Amygdala (tissue), 56 donors: ENCODE results near the gene BMPER.

Experiments
- DNase-seq, 56 donors: peaks; one replicate each; lab custom pipeline; 2025; lab: John Stamatoyannopoulos, UW

BMPER gene

DNA sequence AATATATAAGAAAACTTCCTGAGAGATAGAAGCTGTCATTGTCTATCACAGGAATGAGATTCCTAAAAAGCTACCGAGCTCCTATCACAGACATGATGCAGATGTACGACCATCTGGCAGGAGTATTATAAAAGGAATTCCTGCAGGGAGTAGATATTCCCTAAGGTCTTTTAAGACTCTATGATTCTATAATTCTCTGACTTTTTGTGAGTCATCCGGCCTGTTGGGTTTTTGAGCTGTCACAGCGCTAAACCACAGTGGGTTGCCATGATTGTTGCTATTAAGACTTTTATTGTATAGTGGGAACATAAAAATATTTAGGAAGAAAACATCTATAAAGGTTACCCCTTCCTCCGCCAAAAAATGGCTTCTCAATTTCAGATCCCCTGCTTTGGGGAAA lies 223.4 kb downstream of the BMPER start:
- DNase-seq: no peak

DNA sequence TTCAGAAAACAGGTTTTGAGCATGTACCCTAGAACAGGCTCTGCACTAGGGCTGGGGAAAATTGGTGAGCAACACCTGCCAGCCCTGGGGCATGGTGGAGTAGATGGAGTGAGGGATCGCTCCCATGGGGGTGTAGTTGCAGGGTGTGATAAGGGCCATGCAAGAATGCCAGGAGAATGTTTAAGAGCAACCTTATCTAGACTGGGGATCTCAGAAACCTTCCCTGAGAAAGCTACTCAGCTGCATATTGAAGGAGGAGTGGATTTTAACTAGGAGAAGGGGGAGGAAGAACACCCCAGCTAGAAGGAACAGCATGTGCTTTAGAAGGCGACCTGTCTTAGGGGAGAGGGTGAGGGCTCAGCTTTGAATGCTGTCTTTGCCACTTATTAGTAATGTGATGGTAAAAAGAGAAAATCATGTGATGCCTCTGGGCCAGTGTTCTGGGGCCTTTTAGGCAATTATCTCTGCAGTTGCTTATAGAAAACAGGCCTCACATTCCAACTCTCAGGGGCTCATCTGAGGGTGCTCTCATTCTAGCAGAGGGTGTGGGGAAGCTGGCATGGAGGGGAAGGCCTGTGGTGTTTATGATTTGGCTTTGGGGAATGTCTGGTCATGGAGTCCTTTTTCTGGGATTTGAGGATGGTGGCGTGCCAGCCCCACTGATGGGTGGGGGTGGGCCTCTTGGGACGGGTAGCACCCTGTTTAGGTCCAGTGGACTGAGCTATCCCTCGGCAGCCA lies 225.4 kb downstream of the BMPER start:
- DNase-seq: no peak

DNA sequence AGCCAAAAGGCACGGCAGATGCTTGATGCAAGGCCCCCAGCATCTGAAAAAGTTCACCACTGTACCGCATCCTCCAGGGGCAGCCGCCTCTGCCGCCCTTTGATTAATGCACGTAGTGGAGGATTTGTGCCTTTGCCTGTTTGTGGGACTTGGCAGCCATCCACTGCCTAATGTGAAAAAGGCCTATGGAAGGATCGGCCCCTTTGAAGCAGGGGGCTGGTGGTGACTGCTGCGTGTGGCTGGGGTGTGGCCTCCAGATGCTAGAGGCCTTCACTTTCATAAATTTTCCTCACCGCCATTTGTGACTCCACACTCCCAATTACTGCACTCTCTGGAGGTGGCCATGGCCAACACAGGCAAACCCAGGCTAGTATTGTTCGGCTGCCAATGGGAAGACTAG lies 226.0 kb downstream of the BMPER start:
- no peak for DNase-seq

DNA sequence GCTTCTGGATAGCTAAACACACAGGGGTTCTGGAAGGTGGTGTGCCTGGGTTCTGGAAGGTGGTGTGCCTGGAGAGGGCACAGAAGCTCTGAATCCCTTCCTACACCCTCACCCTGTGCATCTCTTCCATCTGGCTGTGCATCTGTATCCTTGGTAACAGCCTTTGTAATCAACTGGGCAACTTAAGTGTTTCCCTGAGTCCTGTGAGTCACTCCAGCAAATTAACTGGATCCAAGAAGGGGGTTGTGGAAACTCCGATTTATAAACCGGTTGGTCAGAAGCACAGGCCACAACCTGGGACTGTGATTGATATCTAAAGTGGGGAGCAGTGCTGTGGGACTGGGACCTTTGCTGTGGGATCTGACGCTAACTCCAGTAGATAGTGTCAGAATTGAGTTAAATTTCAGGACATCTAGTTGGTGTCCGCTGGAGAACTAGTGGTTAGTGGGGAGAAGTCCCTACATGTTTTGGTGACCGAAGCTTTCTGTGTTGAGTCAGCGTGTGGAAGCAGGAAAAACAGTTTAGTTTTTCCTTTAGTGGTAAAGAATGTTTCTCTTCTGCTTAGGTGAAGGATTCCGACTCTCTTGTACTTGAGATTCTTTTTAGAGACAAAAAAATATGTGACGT lies 228.1 kb downstream of the BMPER start:
- no peak for DNase-seq

DNA sequence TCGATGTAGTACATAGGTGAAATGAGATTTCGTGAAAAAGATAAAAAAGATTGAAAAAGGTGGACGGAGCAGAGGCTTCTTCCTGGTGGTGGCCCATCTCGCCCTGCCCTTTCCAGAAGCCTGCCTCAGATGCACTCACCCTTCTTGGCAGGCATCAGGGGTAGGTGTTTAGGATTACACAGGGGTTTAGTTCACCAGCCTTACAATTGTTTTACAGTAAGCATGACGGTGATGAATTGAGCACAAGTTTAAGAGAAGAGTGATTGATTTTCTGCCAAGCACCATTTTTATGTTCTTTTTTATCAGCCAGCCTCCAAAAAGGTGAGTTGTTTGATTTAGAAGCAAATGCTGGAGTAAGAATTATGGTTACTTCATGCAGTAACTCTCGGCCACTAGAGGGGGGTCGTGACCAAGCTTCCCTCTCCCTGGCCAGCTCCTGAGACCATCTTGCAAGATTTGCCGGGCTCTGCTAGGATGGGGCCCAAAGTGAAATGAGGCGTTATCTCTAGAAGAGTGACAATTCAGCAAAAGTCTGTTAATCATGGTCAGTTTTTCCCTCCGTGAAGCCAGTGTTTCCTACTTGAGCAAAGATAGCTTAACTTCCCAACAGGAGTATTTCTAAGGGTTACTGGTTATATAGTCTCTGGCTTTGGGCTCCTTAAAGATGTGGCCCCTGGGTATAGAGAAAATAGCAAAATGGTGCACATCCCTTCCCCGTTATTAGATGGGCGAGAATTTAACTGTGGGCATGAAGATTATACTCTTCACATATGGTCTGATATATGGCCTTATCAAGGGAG lies 228.8 kb downstream of the BMPER start:
- DNase-seq: peak in 30 of 56 donors; percentile 3 to 62 (median 16)

DNA sequence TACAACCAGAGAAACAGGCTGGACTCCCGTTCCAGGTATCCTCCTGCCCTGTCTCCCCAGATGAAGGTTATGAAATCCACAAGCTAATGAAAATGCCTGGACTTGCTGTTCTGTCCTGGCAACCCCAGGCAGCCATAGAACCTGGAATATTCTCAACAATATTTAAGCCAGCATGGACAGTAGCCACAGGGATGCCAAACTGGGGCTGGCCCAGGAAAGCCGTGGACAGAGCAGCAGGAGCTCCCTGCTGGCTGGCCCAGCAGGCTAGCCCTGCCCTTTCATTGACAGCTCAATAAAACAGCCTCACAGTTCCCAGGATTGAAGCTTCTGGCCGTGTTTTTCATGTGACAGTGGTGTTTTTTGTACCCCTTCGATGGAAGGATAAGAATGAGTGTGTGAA lies 230.6 kb downstream of the BMPER start:
- DNase-seq: no peak

DNA sequence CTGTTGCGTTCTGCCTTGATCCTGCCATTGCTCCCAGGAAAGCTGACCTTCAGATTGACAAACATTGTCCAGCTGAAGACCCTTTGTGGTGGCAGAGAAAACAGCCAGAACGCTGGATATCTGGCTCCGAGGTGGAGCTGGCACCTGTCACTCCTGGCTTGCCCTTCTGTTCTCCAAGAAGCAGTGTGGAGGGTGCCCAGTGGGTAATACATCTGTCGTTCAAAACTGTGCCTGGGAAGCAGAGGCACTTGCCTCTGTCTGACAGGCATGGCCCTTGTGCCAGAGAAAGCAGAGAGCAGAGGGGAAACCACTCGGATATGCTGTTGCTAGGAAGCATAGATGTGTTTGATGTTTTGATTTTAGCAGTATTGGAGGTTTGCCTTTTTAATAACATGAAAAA lies 231.4 kb downstream of the BMPER start:
- no peak for DNase-seq

DNA sequence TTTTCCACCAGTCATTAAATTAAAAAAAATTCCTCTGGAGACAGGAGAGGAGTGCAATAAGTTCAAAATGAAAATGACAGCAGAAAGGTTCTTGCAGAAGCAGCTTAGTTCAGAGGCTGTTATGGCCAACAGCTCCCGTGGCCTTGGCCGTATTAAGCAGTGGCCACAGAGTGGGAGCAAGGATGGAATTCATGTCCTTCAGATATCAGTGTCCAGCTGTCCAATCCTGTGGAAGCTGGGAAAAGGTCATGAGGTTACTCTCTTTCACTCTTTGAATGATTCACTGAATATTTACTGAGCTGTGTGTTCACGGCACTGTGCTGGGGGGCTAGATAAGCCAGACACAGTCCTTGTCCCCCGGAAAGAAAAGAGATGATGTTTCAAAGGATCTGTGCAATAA lies 231.8 kb downstream of the BMPER start:
- DNase-seq: no peak

DNA sequence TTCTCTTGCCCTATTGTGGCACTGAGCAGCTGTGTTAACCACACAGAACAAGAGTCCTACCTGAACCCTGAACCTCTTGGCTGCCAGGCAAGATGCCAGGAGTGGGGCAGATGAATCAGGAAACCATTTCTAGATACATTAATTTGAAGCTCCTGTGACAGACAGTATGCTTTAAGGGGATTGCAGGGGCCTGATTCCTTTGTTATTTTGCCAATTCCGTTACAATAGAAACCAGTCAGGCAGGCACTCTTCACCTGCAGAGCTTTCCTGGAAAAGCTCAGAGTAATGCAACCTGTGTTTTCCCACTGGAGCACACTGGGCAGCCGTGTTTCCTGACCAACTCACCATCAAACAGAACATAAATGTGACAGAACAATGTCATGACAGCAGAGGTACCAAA lies 233.1 kb downstream of the BMPER start:
- DNase-seq: no peak

DNA sequence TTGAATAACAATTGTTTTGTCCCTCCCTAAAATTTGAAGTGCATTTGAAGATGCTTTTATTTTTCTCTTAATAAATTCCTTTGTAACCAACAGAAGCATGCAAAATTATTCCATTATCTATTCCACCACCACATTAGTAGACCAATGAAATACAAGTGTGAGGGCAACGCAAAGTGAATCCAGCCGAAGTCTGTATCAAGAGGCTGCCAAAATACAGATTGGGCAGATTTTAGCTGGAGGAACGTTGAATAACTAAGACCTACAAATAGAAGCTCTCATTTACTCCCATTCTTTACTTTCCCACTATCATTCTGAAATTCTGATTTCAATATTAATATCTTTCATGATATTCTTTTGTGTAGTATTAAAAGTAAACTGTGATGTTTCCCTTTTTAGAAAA lies 233.7 kb downstream of the BMPER start:
- DNase-seq: no peak

DNA sequence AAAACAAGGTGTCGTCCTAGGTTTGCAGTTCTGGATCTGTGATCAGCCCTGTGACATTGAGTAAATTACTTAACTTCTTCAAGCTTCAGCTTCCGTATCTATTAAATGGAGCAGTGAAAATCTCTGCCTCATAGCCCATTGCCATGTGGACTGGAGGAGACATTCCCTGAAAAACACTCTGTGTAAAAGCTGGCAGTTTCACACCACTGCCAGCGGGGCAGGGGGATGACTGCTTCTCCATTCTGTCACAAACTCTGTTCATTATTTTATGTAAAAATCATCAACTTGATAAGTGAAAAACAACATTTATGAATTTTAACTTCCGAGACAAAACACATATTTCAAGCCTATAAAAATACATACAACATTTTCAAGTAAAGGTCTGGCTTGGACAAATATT lies 234.7 kb downstream of the BMPER start:
- no peak for DNase-seq

DNA sequence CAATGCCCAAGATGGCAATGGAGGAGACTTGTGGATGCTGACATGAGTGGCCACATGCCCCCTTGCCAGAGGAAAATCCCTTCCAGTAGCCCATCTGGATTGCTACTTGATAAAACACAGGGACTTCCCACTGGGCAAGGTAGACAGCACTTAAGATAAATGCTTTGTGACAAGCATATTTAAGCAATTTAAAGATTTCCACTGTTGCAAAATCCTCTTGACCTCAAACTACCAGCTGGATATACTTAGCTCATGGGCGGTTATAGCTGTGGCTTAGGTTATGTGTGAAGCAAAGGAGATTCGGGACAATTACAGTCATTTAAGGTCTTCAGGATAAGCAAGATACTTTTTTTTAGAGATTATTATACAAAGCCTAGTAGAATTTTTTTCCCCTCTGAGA lies 238.1 kb downstream of the BMPER start:
- no peak for DNase-seq

DNA sequence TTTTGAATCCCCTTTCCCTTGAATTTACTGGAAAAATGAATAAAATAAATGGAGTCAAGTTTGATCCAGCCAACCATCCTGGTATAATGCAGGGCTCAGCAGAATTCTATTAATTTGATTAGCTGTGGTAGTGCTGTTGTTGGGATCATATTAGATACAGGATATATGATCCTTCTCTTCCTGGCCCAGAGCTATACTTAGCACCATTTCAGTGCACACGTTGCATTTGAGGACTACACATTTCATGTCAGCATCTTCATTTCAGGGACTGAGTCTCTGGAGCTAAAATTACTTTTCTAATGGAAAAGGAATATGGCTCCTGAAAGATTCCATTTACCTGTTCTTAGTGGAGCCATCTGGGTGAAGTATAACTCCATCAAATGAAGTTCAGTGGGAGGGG lies 240.3 kb downstream of the BMPER start:
- no peak for DNase-seq

DNA sequence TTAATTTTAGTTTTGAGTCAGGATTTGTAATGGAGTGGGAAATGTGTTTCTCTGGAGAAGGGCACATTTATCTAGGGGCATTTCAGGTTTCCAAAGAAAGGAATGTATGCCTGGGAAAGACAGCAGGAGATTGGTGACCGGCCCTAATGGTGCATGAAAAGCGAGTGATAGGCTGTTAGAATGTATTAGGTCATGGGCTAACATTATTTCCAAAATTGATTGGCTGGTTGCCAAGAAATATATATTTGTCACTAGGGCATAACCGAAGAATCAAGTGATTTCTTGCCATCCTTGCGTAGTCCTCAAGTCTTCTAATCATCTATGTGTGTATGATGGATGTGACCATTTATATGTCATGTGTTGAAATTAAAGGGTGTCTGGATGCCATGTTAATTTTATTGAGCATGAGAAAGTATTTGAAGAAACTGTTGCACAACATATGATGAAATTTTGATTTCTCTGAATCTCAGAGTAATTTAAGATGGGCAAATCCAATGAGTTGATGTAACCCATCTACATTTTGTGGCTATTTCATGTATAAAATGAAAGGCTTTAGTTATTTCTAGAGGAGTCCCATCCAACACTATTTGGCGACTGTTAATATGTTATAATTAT lies 248.4 kb downstream of the BMPER start:
- DNase-seq: no peak

DNA sequence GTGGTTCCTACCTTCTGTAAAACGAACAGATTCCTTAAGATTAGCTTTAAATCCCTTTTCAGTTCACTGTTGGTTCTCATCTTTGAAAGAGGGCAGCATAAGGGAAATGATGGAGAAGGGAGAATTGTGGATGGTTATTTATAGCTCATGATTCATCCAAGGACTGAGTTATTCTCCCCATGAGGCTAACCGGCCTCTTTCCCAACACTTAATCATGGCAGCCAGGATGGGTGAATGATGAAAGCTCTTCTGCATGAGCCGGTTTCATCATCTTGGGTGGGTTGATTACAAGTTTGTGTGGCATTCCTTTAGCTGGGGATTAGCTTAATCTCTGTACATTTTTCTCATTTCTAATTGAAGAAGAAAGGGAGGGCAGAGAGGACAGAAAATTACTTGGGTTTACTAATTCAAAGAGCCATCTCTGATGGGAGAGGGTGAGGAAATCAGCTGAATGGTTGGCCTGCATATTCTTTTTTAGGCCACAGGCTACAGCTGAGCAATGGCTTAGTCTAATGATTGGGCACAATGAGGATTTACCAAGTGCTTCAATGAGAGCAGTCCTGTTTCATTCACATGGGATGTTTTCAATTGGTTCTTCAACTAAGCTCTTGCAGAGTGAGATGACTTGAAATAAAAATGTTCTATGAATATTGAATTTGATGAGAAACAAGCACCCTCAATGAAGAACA lies 250.0 kb downstream of the BMPER start:
- no peak for DNase-seq

DNA sequence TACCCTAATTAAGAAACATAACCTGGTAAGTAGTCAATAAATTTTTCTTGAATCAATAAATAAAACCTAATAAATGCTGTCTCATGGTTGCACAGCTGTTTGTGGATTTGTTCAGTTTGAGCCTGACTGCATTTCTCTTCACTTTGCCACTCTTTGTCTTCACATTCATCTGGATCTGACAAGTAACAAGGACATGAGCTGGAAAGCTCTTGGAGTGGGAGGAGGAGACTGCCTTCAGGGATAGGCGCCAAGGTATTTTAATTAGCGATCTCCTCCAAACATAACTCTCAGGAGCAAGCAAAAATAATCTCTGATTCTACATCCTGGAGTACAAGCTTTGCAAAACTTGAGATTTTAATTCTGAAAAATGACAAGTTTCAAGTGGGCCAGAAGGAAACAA lies 251.0 kb downstream of the BMPER start:
- peak in 3 of 56 donors; percentile 7 to 18 (median 8) for DNase-seq

DNA sequence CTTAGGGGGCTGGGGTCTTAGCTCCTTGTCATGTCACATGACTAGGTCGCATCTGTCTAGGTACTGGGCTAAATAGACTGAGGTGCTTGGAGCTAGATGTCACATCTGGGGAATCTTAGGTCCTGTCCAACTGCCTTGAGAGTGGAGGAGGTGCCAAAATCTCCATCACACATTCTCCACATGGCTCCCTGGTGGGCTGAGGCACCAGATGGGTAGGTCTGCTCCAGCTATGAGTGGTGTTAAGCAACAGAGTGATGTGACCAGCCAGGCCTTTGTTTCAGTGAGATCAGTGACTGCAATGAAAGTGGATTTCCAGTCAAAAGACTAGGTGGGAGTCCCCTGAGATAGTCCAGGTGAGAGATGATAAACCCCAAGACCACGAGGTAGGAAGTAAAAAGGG lies 251.8 kb downstream of the BMPER start:
- no peak for DNase-seq

DNA sequence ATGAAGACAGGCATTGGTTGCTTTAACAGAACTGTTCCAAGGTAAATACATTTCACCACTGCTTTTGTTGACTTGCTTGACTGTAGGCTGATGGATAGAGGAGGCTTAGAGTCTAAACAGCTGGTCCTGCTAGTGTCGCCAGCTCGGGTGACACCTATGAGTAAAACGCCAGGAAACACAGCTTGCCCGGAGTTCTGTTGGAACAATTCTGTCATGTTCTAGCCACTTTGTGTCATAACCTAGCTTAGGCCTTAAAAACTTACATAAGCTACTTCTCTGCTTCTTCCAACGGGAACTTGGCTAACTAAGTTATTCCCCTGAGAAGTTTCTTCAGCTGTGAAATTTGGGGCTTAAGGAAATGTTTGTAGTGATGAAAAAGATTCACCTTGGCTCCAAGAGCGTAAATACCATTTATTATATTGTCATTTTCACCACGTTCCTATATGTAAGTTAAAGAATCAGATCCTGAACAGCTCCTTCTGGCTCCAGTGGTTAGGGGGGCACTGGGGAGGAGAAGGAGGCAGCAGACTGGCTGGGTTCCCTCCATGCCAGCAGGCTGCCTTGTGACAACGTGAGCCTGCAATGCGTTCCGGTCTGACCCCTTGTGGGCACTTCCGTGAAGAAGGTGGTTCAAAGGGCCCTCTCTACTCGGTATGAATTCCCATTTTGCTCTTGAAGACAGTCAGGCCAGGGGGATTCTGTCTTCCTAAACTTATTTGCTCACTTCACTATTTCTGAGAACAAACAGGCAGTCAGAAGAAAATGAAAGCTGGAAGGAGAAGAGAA lies 253.2 kb downstream of the BMPER start:
- DNase-seq: no peak

DNA sequence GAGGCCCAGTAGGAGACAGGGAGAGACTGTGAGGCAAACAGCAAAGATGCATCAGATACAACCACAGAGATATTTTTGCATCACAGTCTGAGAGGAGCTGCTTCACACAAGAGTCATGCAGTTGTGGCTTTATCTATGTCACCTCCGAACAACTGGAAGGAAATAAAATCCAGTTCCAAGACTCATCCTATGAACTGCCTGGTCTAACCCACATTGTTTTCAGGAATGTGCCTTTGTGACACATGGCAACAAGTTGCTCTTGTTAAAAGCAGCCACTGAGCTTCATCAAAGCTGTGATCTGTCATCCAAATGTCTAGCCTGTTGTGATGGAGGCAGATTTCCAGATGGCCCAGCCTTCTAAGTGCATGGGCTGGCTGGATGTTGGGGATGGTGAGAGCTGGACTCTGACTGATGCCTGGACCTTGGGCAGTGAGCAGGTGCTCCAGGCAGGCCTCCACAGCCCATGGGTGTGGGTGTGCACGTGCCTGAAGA lies 255.0 kb downstream of the BMPER start:
- DNase-seq: no peak
